ENCODE measurements around the gene DNAJB2.
A peak's percentile ranks its signal among the peaks of the same experiment; 100 is the strongest.

Gene DNAJB2

DNA sequence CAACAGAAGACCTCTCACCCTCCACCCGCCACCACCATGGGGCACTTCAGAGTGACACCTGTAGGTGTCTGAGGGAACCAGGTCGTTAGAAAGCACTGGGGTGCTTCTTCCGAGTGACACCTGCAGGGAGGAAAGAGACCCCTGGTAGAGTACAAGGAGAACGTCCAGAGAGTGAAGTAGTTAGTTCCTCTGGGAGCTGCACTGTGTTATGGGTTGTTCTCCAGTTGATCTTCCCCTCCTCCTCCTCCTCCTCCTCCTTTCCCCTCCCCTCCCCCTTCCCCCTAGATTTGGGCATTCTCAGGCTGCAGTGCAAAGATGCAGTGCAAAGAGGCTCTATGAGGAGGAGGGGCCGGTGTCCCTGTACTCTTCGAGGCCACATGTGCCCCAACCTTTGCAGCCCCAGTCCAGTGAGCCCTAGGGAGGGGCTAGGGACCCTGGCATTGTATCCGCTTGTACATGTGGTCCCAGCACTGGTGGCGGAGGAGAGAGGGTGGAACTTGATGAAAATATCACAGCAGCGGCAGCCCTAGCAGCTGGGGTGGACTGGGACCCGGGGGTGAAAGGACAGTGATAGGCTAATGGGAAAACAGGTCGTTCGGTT lies 850 bp downstream of the DNAJB2 start:
- no peak for DNase-seq (ENCODE audit: low read depth)
- peak overlapping the region; percentile 61 for H3K4me3 ChIP-seq (ENCODE audit: low read depth, low read length)
- TF ChIP-seq, protein P1, sequence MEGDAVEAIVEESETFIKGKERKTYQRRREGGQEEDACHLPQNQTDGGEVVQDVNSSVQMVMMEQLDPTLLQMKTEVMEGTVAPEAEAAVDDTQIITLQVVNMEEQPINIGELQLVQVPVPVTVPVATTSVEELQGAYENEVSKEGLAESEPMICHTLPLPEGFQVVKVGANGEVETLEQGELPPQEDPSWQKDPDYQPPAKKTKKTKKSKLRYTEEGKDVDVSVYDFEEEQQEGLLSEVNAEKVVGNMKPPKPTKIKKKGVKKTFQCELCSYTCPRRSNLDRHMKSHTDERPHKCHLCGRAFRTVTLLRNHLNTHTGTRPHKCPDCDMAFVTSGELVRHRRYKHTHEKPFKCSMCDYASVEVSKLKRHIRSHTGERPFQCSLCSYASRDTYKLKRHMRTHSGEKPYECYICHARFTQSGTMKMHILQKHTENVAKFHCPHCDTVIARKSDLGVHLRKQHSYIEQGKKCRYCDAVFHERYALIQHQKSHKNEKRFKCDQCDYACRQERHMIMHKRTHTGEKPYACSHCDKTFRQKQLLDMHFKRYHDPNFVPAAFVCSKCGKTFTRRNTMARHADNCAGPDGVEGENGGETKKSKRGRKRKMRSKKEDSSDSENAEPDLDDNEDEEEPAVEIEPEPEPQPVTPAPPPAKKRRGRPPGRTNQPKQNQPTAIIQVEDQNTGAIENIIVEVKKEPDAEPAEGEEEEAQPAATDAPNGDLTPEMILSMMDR (conservative IDR thresholded peaks at IDR 0.05; ENCODE audit: low read depth, low read length): peak; percentile 2

DNA sequence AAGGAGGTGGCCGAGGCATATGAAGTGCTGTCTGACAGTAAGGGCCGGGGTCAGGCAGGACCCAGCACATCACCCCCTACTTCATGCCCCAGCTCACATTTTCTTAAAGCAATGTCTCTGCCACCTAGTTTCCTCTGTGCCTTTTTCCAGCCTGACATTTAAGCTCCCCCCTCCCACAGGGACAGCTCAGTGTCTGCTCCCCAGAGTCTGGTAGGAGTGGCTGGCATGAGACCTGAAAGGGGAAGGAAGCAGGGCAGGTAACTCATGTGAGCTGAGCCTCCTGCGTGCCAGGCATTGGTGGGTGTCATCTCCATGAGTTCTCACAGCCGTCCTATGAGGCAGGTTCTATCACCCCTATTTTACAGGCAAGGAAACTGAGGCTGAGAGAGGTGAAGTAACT lies 1.5 kb downstream of the DNAJB2 start:
- TF ChIP-seq, protein P1 (conservative IDR thresholded peaks at IDR 0.05; ENCODE audit: low read depth, low read length): no peak
- H3K4me3 ChIP-seq (ENCODE audit: low read depth, low read length): no peak overlapping the region

DNA sequence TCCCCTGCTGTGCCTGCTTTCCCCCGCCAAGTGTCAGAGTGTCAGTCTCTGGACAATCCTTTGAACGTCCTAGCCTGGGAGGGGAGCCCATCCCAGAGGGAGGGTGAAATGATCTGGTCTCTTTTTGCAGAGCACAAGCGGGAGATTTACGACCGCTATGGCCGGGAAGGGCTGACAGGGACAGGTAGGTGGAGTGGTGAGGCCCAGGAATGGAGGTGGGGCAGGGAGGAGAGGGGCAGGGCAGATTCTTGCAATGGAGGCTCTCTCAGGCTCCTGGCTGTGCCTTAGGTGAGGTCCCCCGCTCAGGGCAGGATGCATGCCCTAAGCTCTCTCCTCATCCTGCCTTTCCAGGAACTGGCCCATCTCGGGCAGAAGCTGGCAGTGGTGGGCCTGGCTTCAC lies 2.4 kb downstream of the DNAJB2 start:
- TF ChIP-seq, protein P1 (conservative IDR thresholded peaks at IDR 0.05; ENCODE audit: low read depth, low read length): no peak
- no peak overlapping the region for H3K4me3 ChIP-seq (ENCODE audit: low read depth, low read length)
- DNase-seq (ENCODE audit: low read depth): no peak

More for the DNA sequence above, 1.5 kb downstream of the DNAJB2 start:
- DNase-seq (ENCODE audit: low read depth): no peak

DNA sequence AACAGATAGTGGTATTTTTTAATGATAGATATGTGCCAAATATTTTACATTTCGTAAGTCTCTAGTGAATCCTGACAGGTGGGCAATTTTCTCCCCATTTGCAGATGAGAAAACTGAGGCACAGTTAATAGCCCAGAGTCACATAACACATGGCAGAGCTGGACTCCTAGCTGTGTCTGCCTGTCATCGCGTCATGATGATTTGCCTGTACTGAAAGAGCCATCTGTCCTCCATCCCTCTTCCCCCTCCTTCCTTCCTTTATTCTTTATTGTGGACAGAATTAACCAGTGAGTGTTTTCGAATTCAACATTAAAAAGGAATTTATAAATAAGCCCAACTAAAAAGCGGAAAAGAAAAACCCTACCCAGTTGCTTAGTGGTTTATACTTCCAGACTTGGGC lies 3.2 kb downstream of the DNAJB2 start:
- TF ChIP-seq, protein P1 (conservative IDR thresholded peaks at IDR 0.05; ENCODE audit: low read depth, low read length): no peak
- H3K4me3 ChIP-seq (ENCODE audit: low read depth, low read length): no peak overlapping the region
- DNase-seq (ENCODE audit: low read depth): no peak

DNA sequence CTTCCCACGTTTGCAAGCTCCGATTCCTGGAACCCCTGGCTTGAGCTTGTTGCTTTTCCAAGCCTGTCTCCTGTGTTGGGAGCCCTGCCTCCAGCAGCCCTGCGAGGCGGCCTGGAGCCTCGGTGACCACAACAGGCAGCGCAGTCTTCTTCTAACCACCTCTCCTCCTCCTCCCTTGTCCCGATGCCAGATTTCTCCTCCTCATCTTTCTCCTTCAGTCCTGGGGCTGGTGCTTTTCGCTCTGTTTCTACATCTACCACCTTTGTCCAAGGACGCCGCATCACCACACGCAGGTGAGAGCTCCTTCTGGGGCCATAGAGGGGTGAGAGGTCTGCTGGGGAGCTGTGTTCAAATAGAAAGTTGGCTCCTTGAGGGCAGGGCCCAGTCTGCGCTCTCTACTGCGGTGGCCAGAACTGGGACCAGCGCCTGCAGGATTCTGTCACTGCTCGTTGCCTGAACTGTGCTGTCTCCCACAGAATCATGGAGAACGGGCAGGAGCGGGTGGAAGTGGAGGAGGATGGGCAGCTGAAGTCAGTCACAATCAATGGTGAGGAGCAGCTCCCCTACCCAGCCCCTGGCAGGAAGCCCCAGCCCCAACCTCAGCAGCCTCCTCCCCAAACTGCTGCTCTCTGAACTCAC lies 3.9 kb downstream of the DNAJB2 start:
- no peak overlapping the region for H3K4me3 ChIP-seq (ENCODE audit: low read depth, low read length)
- TF ChIP-seq, protein P1 (conservative IDR thresholded peaks at IDR 0.05; ENCODE audit: low read depth, low read length): no peak
- DNase-seq (ENCODE audit: low read depth): no peak

DNA sequence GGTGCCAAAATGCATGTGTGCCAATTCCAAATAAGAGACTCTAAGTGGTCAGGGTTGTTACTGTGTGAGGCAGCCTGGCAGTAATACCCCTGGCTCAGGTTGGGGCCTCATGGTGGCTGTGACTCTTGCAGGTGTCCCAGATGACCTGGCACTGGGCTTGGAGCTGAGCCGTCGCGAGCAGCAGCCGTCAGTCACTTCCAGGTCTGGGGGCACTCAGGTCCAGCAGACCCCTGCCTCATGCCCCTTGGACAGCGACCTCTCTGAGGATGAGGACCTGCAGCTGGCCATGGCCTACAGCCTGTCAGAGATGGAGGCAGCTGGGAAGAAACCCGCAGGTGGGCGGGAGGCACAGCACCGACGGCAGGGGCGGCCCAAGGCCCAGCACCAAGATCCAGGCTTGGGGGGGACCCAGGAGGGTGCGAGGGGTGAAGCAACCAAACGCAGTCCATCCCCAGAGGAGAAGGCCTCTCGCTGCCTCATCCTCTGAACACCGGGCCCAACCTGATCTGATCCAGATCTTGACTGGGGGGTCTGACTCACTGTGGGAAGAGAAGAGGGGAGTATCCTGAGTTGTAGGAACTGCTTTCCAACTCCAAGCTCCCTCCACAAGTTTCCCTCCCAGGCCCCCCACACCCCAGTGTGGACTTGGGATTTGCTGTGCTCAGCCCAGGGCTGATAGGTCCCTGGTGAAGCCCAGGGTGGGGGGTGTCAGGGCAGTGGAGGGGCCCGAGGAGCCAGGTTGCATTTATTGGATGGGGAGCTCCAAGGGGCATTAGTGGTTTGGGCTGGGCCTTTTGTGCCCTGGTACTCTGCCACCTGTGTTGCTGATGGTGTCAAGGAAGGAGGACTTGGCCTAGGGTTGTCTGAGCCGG lies 5.6 kb downstream of the DNAJB2 start:
- H3K4me3 ChIP-seq (ENCODE audit: low read depth, low read length): no peak overlapping the region
- TF ChIP-seq, protein P1 (conservative IDR thresholded peaks at IDR 0.05; ENCODE audit: low read depth, low read length): no peak
- no peak for DNase-seq (ENCODE audit: low read depth)
